Left hindlimb (tissue), 1 donor: ENCODE data around the gene RFC2.
"Not testable (repeated sequence)": the region's sequence is repeated elsewhere in the genome, so short reads cannot be mapped to it uniquely, and the experiment has no call there.

Experiments used
- DNase-seq: peaks from one replicate; pipeline ENCODE4 v3.0.0-alpha.2; 2018

The RFC2 gene

DNA sequence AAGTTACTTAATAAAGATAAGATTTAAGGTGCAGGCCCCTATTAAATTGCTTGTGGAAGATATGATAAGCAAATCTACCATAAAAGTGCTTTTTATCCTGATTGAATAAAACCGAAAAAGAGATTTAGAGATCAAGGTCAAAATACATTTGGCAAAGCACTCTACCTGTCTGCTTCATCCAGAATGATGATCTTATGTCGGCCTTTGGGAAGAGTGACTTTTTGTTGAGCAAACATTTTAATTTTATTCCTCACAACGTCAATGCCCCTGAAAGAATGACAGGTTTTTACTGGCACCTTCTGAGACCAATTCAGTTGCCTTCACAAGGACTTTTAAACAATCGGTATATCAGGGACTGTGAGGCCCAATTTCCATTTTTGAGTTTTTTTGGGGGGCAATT lies 7.7 kb downstream of the RFC2 start:
- DNase-seq: no peak

DNA sequence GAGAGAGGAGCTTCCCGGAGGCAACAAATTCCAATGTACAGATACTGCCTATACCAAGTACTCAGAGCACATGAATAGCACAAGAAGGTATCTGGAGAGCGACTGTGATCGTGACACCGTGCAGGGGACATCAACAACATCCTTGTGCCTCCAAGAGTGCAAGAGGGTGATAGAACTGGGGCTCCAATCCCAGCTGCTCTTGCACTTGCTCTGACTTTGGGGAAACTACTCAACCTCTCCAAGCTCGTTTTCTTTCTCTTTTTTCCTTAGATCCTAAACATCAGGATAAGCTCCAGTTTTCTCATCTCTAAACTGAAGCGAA lies 12.1 kb downstream of the RFC2 start:
- no peak for DNase-seq

DNA sequence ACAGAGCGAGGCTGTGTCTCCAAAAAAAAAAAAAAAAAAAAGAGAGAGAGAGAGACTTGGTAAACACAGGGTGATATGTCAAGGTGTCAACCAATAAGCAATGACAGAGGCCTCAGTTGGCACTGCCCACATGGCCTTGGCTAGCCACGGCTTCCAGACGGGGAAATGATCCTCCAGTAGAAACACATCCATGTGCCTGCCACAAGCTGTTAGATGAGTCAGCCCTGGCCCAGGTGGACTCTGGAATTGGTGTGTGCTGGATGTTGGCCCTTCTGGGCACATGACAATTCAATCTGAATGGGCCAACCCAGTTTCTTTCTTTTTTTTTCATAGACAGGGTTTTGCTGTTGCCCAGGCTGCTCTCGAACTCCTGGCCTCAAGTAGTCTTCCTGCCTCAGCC lies 13.7 kb downstream of the RFC2 start:
- no peak for DNase-seq

DNA sequence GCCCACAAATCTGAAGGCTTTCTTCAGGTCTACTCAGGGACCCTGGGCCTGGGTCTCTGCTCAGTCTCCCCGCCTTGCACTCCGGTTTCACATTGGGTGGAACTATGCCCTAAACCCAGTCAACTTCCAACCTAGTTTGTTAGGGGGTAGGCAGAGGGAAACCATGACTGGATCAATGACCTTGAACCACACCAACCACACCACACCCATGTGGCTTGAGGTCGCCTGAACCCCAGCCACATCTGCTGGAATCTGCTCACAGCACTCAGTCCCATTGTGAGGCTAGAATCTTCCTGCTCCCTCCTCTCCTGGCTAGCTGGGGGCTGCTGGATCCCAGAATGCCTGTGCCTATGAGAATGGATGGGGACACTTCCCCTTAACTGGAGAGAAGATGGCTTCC lies 17.9 kb downstream of the RFC2 start:
- no peak for DNase-seq

DNA sequence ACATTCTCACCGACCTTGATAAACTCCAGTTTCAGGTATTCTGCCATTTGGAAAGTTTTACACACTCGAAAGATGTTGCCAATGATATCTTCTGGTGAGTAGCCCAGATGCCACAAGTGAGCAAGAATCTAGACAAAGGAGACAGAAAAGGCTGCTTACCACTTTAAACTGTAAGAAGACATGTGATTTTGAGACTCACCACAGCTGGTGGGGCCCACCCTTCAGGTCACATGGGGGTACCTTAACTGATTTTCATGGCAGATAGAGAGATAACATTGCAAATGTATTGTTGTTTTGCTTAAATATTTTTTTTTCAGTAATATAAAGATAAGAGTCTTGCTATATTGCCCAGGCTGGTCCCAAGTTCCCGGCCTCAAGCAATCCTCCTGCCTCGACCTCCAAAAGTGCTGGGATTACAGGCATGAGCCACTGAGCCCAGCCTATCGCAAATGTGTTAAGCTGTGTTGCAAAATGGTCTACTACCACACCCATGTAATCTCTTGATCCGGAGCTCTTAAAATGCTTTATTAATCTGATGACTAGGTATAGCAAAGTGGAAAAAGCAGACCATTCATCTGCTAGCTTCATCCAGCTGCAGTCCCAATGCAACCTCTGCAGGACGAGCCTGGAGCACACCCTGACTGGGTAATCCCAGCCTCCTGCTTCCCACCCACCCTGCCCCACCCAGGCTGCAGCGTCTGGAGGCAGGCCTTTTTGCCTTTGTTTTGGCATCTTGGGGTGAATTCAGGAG lies 18.5 kb downstream of the RFC2 start:
- no peak for DNase-seq

DNA sequence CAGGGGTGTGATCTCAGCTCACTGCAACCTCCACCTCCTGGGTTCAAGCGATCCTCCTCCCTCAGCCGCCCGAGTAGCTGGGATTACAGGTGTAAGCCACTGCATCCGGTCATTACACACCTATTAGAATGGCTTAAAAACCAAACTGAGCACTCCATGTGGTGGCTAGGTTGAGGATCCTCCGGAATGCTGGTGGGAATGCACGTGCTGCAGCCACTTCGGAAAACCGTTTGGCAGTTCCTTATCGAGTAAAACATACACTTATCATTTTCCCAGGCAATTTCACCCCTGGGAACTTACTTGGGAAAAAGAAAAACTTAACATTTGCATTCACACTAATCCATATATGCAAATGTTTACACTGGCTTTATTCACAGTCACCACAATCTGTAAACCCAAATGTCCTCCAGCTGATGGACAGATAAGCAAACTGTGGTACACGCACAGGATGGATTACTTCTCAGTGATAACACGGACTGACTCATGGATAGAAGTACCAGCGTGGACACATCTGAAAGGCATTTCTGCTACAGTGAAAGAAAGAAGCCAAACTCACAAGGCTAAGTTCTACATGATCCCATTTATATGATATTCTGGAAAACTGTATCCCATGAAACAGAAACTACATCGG lies 20.4 kb downstream of the RFC2 start:
- no peak for DNase-seq

DNA sequence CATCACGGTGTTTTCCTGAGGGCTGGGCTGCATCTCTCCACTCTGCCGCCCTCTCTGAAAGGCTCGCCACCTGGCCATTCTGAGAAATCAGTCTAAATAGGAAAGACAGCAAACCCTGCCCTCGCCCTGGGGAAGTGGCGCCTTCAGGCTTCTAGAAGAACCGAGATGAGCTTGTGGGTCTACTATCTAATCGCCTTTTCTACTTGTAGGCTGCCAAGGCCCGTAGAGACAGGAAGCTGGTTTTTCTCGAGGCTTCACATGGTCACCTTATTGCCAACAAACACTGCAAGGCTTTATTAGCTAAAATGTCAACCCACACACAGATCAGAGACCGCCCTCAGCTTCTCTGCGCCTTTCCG lies 23.0 kb downstream of the RFC2 start:
- DNase-seq: no peak

DNA sequence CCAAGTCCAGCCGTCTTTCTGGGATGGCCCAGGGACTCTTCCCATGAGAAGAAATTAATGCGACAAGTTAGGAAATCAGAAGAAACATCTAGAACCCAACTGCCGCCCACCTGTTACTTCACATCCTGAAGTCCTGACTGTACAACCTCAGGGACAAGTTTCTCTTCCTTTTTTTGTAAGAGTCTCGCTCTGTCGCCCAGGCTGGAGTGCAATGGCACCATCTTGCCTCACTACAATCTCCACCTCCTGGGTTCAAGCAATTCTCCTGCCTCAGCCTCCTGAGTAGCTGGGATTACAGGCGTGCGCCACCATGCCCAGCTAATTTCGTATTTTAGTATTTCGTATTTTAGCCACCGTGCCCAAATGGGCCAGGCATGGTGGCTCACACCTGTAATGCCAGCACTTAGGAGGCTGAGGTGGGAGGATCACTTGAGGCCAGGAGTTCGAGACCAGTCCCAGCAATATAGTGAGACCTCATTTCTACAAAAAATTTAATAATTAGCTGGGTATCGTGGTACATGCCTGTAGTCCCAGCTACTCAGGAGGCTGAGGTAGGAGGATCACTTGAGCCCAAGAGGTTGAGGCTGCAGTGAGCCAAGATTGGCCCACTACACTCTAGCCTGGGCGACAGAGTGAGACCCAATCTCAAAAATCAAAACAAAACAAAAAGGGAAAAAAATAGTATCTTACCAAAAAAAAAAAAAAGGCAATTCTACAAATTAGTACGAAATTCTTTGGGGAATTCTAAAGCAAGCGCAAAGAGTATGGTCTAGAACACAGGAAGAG lies 23.6 kb downstream of the RFC2 start:
- DNase-seq: no peak

DNA sequence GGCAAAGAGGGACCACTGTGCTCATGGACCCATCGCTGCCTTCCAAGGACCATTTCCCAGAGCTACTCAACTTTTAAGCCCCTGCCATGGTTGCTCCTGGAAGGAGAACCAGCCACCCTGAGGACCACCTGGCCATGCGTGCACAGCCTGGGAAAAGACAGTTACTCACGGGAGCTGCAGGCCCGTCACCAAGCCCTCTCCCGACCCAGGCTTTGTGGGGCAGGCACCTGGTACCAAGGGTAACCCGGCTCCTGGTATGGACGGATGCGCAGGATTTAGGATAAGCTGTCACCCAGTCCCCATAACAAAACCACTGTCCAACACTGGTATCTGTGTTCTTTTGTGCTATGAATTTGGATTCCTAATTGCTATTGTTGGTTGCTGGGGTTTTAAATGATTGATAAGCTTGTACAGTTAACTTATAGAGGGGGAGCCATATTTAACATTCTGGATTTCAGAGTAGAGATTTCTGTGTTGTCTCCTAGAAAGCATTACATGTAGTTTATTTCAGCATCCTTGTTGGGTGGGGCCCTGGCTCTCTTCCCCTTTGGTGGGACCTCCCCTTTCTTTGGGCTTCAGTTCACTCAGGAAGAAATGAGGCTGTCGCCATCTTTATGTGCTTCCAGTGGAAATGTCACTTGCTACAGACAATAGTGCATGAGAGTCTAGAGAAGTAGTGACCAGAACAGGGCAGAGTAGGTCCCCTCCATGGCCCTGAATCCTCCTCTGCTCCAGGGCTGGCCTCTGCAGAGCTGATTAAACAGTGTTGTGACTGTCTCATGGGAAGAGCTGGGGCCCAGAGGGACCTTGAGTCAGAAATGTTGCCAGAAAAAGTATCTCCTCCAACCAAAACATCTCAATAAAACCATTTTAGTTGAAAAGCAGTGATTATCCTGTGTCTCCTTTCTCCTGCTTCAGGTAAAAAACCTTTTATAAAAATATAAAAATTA lies 25.0 kb downstream of the RFC2 start:
- no peak for DNase-seq

DNA sequence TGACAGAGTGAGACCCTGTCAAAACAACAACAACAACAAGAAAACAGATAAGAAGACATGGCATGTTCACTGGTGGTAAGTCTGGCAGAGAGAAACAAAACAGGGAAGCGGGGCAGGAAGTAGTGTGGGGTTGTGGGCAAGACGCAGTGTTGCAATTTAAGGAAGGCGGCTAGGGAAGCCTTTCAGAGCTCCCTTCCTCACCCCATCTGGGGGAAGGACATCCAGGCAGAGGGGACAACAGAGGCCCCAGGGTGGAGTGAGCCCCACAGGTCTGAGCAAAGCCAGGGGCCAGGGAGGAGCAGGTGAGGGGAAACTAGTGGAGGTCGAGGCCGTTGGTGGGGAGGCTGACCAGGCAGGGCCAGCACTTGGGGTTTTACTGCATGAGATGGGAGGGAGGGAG lies 27.6 kb downstream of the RFC2 start:
- no peak for DNase-seq

DNA sequence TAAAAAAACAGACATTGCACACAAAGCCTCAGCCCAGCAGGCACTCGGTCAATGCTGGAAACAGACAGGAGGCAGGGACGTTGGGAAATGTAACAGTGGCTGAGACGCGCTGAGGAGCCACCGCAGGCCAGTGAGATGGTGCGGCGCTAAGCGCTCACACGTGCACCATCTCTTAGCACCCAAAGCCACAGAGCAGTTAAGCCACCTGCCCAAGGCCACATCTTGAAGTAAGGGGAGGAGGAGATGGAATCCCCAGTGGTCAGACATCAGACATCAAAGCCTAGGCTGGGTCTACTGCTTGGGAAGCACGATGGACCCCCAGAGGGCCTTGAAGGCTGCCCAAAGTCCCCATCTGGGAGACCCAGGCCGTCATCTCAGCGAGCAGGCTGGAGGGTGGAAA lies 28.8 kb downstream of the RFC2 start:
- no peak for DNase-seq

DNA sequence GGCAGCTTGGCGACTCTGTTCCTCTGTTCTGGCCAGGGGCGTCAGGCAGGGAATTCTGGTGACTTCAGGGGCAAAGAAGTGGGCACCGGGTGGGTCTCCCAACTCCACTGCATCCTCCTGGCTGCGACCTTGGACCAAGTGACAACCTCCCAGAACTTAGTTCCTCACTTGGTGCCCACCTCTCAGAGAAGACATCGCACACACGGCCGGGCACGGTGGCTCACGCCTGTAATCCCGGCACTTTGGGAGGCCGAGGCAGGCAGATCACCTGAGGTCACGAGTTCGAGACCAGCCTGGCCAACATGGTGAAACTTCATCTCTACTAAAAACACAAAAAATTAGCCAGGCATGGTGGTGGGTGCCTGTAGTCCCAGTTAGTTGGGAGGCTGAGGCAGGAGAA lies 29.3 kb downstream of the RFC2 start:
- DNase-seq: not testable (repeated sequence)

DNA sequence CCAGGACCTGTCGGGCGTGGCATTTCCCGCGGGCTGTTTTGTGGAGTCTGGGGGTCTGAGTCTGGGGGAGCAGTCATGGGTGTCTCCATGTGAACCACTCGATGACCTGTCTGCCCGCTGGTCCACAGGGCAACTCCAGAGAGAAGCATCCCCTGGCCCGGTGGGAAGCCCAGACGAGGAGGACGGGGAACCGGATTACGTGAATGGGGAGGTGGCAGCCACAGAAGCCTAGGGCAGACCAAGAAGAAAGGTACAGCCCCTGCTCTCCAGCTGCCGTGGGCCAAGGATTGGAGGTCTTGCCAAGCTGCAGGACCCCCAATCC lies 29.7 kb downstream of the RFC2 start:
- DNase-seq: no peak

DNA sequence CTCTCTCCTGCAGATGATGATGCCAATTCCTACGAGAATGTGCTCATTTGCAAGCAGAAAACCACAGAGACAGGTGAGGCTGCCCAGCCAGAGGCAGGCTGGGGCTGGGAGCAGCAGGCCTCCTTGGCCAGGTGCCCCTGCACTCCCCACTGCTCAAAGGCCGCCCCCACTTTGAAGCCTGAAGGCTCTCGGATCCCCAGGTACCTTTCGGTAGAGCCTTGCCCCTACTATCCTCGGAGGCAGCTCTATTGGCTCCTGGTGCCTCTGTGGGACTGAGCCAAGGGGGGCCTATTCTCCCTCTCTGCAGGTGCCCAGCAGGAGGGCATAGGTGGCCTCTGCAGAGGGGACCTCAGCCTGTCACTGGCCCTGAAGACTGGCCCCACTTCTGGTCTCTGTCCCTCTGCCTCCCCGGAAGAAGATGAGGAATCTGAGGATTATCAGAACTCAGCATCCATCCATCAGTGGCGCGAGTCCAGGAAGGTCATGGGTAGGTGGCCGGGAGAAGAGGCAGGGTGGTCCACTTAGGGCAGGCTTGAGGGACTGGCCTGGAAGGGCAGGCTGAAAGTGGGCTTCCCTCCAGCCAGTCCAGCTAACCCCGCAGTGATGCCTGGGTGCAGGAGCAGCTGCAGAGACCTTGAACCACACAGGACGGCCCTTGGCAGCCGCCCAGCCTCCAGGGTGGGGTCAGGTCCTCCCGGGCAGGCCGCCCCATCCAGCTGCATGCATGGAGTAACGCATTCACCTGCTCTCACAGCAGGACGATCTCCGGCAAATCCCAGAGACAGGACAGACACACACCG lies 30.3 kb downstream of the RFC2 start:
- no peak for DNase-seq

DNA sequence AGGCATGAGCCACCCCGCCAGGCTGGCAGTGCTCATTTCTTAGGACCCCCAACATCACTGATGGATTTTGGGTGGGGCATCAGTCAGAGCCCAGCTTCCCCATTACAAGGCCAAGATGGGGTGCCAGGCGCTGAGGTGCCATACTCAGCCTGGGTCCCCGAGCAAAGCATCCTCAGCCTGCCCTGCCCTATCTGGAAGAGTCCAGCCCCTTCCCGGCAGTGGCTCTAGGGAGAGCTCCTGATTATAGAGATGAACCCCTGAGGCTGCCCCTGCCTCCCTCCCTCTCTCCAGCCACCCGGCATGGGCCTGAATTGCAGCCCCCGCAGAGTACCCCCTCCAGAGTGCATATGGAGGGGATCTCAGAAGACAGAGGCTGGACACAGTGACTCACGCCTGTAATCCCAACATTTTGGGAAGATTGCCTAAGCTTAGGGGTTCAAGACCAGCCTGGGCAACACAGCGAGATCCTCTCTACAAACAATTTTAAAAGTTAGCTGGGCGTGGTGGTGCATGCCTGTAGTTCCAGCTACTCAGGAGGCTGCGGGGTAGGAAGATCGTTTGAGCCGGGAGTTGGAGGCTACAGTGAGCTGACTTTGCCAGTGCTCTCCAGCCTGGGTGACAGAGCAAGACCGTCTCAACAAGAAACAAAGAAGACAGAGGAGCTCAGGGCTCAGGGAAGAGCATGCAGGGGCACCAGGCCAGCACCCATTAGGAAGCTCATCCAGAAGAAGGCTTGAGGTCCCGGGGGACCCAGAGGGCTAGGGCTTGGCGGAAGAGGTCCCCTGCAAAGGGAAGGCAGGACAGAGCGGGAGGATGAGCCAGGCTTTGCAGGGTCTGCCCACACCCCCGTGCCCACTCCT lies 31.1 kb downstream of the RFC2 start:
- no peak for DNase-seq

DNA sequence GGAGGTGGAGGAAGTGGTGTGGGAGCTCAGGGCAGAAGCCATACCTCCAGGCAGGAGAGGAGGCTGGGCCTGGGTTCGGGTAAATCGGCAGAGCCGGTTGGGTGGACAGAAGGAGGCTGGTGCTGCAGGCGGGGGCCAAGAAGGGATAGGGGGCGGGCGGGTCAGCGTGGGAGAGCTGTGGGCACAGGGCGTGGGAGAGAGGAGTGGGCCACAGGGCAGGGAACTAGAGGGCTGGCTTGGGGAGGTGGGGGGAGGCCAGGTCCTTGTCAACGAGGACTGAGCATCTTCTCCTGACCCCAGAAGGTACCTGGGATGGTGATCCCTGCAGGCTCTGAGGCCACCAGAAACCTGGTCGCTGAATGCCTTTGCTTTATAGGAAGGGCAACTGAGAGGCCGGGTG lies 32.5 kb downstream of the RFC2 start:
- DNase-seq: no peak

DNA sequence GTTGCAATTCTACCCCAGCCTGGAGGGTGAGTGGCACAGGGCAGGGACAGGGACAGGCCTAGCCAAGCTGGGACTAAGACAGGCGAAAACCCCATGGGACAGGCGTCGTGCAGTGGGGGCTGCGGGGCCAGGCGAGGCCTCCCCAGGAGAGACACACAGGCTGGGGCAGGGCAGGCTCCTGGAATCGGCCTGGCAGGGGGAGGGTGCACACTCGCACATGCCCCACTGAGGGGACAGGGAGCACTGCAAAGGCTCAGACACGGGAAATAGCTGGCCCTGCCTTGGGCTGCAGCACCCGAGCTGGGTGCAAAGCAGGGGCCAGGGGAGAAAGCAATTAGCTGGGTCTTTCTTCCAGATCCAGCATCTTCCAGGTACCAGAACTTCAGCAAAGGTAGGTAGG lies 34.0 kb downstream of the RFC2 start:
- no peak for DNase-seq

DNA sequence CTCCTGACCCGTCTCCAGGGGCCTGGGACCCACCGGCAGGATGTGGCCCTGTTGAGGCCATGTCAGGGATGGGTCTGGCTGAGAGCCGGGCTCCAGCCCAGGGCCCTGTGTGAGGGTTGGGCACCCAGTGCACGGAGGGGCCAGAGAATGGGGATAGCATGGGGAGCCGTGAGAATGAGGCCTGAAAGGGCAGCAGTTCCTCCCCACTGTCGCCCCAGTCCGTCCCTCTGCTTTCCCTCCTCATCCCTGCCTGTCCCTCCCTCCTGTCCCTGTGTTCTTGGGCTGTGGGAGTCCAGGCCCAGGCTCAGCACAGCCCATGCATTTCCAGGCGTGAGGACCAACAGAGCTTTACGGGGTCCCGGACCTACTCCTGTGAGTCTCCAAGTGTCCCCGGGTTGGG lies 34.8 kb downstream of the RFC2 start:
- DNase-seq: no peak

DNA sequence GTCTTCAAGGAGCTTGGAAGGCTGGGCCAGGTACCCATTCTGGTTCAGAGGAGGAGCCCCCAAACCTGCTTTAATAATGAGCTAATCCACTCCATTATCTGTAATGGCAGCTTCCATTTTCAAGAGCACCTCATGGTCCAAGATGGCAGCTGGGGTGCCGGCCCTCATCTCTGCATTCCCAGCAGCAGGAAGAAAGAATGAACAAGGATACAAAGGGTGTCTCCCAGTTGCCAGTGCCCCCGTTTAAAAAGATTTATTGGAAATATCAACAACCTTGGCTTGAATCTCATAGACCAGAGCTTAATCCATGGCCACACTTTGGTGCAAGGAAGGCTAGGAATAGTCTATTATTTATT lies 35.9 kb downstream of the RFC2 start:
- no peak for DNase-seq

DNA sequence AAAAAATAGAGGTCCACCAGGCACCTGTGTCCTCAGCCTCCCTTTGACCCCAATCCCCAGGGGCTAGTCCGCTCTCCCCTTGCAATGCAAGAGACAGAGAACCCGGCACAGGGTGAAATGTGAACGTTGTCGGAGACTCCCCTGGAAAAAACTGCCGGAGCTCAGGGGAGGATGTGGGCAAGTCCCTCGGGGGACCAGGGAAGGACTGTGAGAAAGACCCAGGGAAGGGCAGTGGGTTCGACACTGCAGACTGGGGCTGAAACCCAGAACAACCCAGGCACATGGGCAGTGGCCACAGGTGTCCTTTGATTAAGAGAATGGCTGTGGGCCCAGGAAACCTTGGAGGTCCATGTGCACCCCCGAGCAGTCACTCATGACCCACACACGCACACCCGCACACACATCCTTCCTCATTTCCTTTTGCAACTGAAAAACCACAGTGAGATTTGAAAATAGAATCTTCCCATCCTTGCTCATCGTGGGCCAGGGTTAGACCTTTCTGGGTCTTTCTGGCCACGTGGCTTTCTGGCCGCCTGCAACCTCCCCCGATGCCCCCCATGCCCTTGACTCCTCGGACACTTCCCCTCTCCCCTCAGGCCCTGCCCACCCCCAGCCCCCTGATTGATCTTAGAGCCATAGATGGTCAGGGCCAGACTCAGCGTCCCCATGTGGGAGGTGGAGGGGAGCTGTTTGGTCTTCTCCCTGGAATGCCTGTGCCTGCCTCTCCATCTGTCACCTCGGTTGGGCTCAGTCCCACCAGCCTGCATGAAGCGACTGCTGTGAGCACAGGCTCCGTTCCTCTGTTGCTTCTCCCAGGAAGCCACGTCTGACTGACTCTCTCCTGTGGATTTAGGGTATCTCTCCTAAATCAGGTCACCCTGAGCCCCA lies 36.5 kb downstream of the RFC2 start:
- DNase-seq: no peak

DNA sequence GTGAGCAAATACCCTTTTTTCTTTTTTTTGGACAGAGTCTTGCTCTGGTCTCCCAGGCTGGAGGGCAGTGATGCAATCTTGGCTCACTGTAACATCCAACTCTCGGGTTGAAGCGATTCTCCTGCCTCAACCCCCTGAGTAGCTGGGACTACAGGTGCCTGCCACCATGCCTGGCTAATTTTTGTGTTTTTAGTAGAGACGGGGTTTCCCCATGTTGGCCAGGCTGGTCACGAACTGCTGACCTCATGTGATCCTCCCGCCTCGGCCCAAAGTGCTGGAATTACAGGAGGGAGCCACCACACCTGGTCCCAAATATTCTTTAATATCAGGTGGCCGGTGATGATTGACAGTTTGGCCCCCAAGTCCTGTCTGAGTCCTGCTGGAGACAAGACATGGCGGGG lies 37.8 kb downstream of the RFC2 start:
- no peak for DNase-seq
